Measurements from ENCODE around the gene TCTN3.
"Not testable (repeated sequence)": the region's sequence is repeated elsewhere in the genome, so short reads cannot be mapped to it uniquely, and the experiment has no call there.

TCTN3 gene

DNA sequence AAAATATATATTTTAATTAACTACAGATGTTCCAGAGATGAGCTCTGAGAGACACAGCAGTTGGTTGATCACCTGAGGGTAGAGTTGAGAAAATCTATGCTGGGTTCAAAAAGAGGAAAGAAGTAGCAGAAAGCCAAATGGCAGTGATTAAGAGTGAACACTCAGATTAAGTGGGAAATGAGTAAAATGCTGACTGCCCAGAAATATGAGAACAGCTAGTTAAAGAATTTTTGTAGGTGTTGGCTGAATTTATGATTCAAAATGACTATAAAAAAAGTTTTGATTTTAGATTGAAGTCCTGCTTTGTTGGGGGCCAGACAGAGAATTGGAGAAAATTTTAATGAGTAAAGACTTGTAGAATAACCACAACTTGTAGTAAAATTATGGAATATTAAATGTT, 9.8 kb downstream of the TCTN3 start:
- DNase-seq (ENCODE audit: low read depth in 2 of 2): no peak

DNA sequence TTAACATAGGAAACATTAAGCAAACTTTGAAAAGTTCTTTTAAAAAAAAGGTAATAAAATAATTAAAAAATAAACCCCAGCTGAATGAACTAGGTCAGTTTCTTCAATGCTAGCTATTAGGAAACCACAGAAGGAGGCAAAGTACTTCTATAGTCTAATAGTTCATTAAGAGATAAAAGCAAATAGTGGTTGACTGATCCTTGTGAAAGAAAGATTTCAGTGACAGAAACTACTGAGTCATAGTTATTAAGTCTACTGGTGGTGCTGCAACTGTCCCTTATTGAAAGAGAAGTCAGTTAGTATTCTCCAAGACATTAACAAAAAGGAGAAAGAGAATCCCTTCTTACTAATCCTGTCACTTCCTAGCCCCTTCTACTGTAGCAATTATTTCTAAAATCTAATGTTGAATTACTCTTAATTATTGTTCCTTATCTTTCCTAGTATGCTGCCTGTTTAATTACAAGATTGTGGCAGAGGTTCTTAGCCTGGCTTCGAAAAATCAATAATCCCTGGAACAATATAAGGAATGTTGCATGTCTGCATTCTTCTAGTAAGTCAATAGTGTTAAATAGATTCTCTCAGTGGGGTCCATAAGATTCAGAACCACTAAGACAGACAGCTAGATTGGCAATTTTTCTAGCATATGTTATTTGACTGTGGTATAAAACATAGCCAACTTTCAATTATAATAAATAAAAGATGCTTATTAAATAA, 18.2 kb downstream of the TCTN3 start:
- no peak for DNase-seq (ENCODE audit: low read depth in 2 of 2)

DNA sequence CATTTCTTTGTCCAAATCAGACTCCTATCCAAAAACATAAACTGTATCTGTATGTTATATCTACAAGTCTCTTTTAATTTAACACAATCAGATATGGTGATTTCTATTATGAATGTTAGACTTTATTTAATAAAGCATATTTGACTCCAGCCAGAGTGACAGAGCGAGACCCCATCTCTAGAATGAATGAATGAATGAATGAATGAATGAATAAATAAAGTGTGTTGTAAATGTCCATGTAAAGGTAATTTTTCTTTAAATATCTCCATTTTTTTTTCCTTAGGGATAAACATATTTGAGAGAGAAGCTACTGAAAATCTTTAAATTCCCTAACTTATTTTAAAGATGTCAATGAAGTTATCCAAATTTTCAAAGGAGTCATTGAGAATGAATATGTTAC, 19.1 kb downstream of the TCTN3 start:
- DNase-seq (ENCODE audit: low read depth in 2 of 2): no peak

DNA sequence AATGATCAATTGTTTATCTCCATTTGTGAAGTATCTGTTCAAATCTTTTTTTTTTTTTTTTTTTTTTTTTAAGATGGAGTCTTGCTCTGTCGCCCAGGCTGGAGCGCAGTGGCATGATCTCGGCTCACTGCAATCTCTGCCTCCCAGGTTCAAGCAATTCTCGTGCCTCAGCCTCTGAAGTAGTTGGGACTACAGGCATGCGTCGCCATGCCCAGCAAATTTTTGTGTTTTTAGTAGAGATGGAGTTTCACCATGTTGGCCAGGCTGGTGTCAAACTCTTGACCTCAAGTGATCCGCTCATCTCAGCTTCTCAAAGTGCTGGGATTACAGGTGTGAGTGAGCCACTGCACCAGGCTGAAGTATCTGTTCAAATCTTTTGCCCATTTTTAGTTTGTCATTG, 21.1 kb downstream of the TCTN3 start:
- not testable (repeated sequence) for DNase-seq (ENCODE audit: low read depth in 2 of 2)

DNA sequence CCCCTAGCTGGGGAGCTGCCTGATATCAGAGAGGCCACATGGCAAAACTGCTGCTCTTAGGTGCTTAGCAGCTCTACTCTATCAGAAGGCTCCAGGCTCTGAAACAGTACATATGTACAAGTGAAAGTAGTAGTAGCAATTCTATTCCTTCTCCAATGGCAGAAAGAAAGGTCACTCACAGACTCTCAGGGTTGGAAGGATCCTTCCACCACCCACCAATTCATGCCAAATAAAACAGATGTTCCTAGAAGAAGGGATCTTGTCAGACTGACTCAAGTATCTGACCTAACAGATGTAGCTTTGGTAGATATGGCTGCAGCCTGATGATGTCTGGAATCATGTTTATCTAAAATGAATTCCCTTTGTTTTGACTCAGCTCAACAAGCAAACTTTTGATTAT, 29.2 kb downstream of the TCTN3 start:
- no peak for DNase-seq (ENCODE audit: low read depth in 2 of 2)

DNA sequence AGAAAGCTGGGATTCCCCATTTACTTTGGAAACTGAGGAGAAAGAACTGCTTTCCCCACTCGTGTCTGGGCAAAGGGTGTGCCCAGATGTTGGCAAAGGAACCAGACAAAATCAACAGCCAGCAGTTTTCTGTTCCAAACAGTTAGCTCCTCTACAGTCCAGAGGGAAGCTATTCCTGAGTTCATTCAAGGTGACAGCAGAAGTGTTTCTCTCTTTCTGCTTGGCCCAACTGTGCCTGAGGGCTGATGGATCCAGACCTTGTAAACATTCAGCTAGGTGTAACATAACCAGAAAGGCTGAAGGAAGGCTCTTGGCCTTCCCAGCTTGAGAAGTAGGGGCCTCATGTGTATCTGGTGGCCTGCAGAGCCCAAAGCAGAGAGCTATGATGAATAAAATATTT, 30.2 kb downstream of the TCTN3 start:
- DNase-seq (ENCODE audit: low read depth in 2 of 2): no peak

DNA sequence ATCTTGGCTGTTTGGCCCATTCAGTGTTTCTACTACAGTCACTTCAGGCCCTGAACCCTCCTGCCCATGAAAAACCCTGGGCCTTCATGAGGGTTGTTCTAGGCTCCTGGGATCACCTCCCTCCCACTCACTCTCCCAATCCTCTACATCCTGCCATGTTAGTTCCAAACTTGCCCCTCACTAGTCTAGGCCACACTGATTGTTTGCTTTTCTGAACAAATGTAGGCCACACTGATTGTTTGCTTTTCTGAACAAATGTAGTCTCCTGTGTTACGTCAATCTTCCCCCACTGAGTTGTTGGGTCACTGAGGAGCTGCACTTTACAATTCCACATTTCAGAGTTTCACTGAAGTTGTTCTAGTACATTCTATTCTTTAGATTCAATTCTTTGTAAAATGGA, 31.9 kb downstream of the TCTN3 start:
- no peak for DNase-seq (ENCODE audit: low read depth in 2 of 2)

DNA sequence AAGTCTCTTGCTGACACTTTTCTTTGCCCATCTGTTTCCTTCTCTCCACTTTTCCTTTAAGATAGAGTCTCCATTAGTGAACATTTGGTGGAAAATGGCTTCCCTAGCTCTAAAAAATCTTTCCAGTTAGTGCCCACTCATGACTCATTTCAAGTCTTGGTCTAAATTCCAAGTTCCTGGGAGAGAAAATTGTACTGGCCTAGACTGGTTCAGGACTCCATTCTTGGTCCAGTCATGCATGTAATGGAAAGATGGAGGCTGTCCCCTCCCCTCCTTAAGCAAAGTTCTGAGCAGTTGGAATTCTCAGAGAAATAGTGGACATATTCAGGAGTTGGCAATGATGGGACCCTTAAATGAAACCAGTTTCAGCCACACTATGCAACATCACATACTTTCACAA, 33.4 kb downstream of the TCTN3 start:
- no peak for DNase-seq (ENCODE audit: low read depth in 2 of 2)

DNA sequence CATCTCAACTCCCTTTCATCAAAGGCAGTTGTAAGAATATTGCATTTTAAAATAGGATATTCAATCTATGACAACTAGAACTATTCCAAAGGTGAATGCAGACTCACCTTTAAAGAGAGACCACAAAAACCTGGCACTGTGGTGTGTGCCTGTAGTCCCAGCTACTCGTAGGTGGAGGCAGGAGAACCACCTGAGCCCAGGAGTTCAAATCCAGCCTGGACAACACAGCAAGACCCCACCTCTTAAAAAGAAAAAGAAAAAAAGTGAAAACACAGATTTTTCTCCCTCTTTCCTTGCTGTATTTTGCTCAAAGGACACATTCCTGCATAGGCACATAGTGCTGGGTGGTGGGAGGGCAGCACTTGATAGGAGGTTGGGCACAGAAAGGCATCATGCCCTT, 36.5 kb downstream of the TCTN3 start:
- DNase-seq (ENCODE audit: low read depth in 2 of 2): no peak

DNA sequence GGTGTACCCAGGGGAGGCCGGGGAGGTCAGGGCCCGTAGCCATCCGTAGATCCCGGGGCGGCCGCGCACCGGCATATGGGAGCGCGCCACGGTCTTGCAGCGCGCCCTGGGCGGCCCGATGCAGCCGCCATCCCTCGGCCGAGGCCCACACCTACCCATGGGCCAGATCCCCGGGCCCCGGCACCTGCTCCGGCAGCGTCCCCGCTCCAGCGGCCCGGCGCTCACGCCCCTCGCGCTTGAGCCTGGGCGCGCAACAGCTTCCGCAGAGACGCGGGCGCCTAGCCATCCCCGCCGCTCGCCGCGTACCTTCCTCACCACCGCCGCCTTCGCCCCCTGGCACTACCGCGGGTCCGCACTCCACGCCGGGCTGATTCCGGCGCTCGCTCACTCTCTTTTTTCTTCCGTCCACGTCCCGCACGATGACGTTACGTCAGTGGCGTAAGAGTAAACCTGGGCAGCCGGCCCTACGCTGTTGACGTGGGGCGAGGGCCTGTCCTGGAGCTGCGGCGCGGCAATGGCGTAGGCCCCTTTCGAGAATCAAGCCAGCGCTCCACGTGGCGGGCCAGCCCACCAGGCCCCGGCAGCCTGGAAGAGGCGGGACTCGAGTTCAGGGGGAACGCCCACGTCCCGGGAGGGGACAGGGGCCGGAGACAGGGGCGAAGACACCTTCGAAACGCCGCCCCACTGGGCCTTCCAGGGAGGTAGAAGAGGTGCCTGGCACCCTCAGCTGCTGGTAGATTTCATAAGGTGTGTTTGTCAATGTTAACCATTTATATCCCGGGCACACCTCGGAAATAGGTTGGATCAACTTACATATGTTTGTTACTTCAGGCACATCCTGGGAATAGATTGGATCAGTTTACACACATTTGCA, 37.2 kb downstream of the TCTN3 start, which contains the start of gene ALDH18A1:
Gene ALDH18A1 (minus strand): TSS at position 421 of the 874 bp plus-strand sequence. CDS start 3,334 bp downstream, outside the sequence.
- DNase-seq (ENCODE audit: low read depth in 2 of 2): peak; percentile 85 to 86

DNA sequence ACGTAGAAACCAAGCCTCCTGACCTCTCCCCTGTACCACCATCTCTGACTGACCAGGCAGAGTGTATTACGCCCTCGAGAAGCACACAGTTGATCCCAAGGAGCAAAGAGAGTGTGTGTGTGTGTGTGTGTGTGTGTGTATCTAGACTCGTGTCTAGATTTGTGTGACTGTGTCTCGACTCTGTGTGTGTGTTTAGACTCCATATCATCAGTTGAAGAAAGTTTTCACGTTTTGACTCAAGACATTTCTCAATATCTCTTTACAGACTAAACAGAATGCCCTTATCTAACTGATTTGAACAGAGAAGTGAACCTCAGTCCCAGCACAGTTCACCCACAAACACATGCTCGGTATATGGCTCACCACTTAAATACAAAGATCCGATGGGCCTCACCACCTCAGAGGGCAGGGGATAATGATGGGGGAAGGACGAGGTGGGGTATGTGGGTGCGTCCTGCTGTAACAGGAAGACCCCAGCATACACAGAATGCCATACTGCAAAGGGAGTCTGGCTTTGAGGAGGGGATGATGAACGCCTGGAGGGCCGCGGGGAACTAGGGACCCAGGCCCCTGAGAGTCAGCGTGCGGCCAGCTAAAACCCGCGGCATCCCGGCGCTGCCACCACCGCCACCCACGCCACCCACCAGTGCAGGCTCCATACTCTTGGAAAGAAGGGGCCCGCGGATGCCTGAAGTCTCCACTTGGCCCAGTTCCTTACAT, 38.0 kb downstream of the TCTN3 start:
- DNase-seq (ENCODE audit: low read depth in 2 of 2): no peak

DNA sequence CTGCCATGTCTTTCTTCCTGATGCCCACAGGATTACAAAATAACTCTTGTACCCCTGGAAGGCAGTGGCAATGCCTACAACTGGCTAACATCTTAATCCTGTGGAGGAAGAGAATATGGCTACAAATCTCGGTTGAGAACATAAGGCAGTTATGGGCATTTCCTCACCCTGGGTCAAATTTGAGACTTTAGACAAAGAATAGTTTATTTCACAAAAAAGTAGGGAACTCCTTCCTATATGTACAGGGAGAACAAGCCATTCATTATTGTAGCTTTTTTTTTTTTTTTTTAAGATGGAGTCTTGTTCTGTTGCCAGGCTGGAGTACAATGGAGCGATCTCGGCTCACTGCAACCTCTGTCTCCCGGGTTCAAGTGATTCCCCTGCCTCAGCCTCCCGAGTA, 39.8 kb downstream of the TCTN3 start:
- no peak for DNase-seq (ENCODE audit: low read depth in 2 of 2)

DNA sequence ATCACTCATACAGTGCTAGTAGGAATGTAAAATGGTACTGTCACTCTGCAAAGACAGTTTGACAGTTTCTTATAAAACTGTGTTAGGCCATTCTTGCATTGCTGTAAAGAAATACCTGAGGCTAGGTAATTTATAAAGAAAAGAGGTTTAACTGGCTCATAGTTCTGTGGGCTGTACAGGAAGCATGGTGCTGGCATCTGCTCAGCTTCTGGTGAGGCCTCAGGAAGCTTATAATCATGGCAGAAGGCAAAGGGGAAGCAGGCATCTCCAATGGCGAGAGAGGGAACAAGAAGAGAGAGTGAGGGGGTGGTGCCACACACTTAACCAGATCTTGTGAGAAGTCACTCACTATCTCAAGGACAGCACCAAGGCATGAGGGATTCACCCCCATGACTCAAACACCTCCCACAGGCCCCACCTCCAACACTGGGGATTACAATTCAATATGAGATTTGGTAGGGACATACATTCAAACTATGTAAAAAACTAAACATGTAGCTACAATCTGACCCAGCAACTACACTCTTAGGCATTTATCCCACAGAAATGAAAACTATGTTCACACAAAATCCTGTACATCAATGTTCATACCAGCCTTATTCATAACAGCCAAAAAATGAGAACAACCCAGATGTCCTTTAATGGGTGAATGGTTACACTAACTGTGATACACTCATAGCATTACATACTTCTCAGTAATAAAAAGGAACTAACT, 42.2 kb downstream of the TCTN3 start:
- no peak for DNase-seq (ENCODE audit: low read depth in 2 of 2)

DNA sequence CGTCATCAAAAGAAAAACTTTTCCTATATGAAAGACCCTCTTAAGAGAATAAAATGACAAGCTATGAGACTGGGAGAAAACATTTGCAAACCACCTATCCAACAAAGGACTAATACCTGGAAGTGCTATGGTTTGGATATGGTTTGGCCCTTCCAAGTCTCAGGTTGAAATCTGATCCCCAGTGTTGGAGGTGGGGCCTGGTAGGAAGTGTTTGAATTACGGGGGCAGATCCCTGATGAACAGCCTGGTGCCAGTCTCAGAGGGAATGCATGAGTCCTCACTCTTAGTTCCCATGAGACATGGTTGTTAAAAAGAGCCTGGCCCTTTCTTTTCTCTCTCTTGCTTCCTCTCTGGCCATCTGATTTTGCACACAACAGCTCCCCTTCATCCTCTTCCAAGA, 43.5 kb downstream of the TCTN3 start:
- DNase-seq (ENCODE audit: low read depth in 2 of 2): no peak

DNA sequence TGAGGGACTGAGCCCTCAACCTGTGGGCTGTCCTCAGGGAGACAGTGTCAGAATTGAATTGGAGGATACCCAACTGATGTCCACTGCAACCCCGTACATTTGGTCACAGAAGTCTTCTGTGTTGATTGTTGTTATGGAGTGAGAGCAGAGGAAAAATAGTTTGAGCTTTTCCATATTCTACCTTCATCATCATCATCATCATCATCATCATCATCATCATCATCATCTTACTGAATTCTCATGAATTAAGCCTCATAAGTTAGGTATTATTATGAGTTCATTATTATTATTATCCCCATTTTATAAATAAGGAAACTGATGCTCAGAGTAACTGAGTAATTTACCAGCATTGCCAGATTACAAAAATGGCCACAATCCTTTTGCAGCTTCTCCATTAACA, 45.6 kb downstream of the TCTN3 start:
- no peak for DNase-seq (ENCODE audit: low read depth in 2 of 2)

DNA sequence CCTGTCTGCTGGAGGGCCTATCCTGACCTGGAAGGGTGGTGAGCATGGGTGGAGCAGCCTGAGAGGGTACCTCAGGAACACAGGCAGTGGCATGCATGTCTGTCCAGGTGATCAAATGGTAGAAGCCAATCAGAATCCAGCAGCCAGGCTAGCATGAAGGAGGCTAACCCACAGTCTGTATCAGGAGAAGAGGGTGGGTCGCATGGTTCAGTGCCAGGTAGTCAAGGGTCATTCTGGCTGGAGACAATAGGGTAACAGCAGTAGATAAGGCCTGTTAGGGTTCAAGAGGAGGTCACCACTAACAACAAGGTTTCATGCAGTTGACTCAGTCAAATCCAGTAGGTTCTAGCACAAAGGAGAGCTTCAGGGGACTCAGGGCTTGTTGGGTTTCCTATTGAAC, 47.6 kb downstream of the TCTN3 start:
- no peak for DNase-seq (ENCODE audit: low read depth in 2 of 2)

DNA sequence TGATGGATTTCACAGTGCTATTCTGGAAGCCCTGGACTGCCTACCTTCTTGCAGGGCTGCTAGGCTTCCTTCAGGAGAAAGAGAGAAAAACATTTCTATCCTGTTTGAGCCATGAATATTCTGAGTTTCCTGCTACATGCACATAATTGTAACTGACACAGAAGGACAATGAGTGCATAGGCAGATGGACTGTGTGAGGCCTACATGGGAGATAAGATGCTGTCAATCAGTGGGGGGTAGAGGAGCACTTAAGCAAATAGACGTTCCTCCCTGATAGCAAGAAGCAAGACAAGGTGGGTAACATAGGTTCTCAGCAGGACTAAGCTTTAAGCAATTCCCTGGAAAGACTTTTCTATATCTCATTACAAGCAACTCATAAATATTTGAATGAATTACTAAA, 48.8 kb downstream of the TCTN3 start:
- no peak for DNase-seq (ENCODE audit: low read depth in 2 of 2)

DNA sequence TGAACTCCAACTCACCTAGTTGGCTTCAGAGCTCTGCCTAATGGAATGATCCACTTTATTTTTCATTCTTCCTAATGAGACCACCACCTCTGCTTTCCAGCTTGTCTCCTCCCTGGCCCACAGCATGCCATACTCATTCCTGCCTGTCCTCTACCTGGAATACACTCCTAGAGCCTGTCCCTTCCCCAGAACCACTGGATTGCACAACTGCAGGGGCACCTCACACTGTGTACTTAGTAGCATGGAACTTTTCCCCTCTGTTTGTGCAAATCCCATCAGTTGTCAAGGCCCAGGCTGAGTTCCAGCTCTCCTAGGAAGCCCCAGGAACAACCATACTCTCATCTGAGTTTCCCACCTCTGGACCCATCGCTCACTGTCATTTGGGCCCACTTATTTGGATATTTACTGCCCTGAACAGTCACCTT, 52.8 kb downstream of the TCTN3 start:
- DNase-seq (ENCODE audit: low read depth in 2 of 2): no peak

DNA sequence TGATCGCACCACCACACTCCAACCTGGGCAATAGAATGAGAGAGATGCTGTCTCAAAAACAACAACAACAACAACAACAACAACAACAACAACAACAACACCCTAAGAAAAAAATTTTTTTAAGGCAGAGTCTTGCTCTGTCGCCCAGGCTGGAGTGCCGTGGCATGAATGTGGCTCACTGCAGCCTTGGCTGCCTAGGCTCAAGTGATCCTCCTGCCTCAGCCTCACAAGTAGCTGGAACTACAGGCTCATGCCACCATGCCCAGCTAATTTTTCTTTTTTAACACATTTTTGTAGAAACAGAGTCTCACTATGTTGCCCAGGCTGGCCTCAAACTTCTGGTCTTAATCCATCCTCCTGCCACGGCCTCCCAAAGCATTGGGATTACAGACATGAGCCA, 55.8 kb downstream of the TCTN3 start:
- DNase-seq (ENCODE audit: low read depth in 2 of 2): no peak

DNA sequence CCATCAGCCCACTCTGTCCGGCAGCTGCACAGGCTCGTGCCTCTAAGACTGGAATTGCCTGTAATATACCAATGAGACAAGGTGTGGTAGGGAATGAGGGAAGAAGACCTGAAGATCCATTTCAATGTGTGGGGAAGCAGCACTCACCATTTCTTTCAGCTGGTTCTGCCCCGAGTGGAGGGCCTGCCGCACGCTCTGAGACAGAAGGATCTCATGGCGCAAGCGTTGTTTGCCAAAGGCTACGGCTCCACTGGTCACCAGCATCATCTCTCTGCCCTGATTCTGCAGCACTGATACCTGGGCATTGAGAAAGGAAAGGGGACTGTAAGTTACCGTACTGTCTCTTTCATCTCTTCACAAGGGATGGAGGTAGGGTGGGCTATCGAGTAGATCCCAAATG, 56.6 kb downstream of the TCTN3 start:
- no peak for DNase-seq (ENCODE audit: low read depth in 2 of 2)

DNA sequence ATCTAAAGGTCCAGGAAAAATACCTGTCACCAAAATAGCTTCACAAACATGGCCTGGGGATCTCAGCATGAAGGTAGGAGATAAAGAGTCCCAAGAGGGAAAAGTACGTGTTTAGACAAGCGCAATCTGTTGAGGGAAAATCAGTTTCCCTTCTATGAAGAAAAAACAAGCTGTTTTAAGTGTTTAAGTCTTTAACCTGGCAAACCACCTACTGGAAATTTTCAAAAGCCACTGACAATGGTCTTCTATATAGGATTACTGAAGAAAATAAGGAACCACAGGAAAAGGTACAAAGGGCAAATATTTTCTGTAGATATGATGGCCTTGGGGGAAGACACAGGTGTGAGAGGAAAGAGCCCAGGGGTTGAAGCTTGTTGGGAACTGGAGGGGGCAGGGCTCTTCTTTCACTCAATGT, 58.4 kb downstream of the TCTN3 start:
- no peak for DNase-seq (ENCODE audit: low read depth in 2 of 2)

DNA sequence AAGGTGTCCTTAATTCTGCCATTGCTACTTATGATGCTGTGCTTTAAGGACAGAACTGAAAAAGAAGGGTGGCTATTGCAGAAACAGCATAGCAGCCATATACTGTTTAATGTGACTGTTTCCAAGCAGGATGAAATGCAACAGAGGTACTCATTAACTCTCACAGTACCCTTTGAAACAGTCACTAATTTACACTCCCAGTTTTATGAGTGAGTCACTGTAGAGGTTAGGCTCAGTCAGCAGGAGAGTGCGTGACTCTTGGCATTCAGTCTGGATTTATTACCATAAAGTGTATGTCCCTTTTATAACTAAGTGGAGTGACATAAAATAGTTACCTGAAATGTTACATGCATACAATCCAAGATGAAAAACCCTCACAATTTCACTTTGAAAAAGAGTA, 64.9 kb downstream of the TCTN3 start:
- no peak for DNase-seq (ENCODE audit: low read depth in 2 of 2)

Measured in stimulated activated CD8-positive, alpha-beta memory T cell treated with anti-CD3 and anti-CD28 coated beads, Interleukin-2, amount 100 ng/mL, for 1 hour (primary cell).